DND-41 (cell line): ENCODE measurements around the gene ORM1.

ENCODE experiments used
- CTCF ChIP-seq: IDR thresholded peaks from 2 replicates; pipeline ENCODE4 v1.5.1; 2012; ENCODE audit warnings: borderline replicate concordance, low read length, moderate library complexity, mild to moderate bottlenecking; ENCODE audit not compliant: poor library complexity, severe bottlenecking; ENCODE audit errors: extremely low read depth
- EZH2 ChIP-seq: IDR thresholded peaks from 3 replicates; pipeline ENCODE4 v1.6.1; 2012; ENCODE audit warnings: borderline replicate concordance, low read depth, mild to moderate bottlenecking, moderate library complexity, low read length, inconsistent platforms; ENCODE audit not compliant: severe bottlenecking

GRCh38 chr9:114300153-114300845 lies 22.6 kb upstream of the ORM1 start:
- no peak for TF ChIP-seq CTCF
- no peak for TF ChIP-seq EZH2
